HG02870 (cell line): ENCODE measurements around the gene KDM6A.
"Not testable (repeated sequence)": the region's sequence is repeated elsewhere in the genome, so short reads cannot be mapped to it uniquely, and the experiment has no call there.

Experiments used
- ATAC-seq: cut with Tn5 transposase; IDR thresholded peaks from one replicate; pipeline ENCODE4 v1.9.1; 2021; ENCODE audit warnings: mild to moderate bottlenecking, moderate library complexity; ENCODE audit not compliant: unreplicated experiment

KDM6A gene

GRCh38 chrX:44884944-44885343 is 12.0 kb downstream of the KDM6A start:
- no peak for ATAC-seq

- no peak for ATAC-seq
These were observed 16.8 kb downstream of the KDM6A start for GRCh38 chrX:44889824-44890223.

GRCh38 chrX:44890247-44890646 is 17.3 kb downstream of the KDM6A start:
- no peak for ATAC-seq

- ATAC-seq = not testable (repeated sequence)
These were observed 17.7 kb downstream of the KDM6A start for GRCh38 chrX:44890687-44891086.

GRCh38 chrX:44891642-44892041 is 18.7 kb downstream of the KDM6A start:
- no peak for ATAC-seq

GRCh38 chrX:44896876-44897186 is 23.8 kb downstream of the KDM6A start:
- ATAC-seq = no peak

GRCh38 chrX:44897539-44897938 is 24.6 kb downstream of the KDM6A start:
- ATAC-seq = no peak

GRCh38 chrX:44898411-44899221 is 25.6 kb downstream of the KDM6A start:
- peak; percentile 42 for ATAC-seq

GRCh38 chrX:44899946-44900345 is 27.0 kb downstream of the KDM6A start:
- ATAC-seq = no peak

GRCh38 chrX:44903107-44903506 is 30.1 kb downstream of the KDM6A start:
- no peak for ATAC-seq

GRCh38 chrX:44903830-44904530 is 31.0 kb downstream of the KDM6A start:
- no peak for ATAC-seq

GRCh38 chrX:44904542-44905115 is 31.6 kb downstream of the KDM6A start:
- ATAC-seq = no peak

- peak; percentile 49 for ATAC-seq
These were observed 33.1 kb downstream of the KDM6A start for GRCh38 chrX:44906041-44906440.

GRCh38 chrX:44906542-44906941 is 33.6 kb downstream of the KDM6A start:
- peak; percentile 23 for ATAC-seq

- no peak for ATAC-seq
These were observed 35.2 kb downstream of the KDM6A start for GRCh38 chrX:44908153-44908552.

- no peak for ATAC-seq
These were observed 35.8 kb downstream of the KDM6A start for GRCh38 chrX:44908827-44909226.

- ATAC-seq = not testable (repeated sequence)
These were observed 37.5 kb downstream of the KDM6A start for GRCh38 chrX:44910508-44910907.

- ATAC-seq = not testable (repeated sequence)
These were observed 38.1 kb downstream of the KDM6A start for GRCh38 chrX:44911074-44911600.

- ATAC-seq = peak; percentile 10
These were observed 40.9 kb downstream of the KDM6A start for GRCh38 chrX:44913656-44914531.

GRCh38 chrX:44914532-44915198 is 41.7 kb downstream of the KDM6A start:
- ATAC-seq = peak; percentile 75
